SJSA1 (cell line): ENCODE results near the gene GSTT4. TPM values are rescaled to one million over a fixed set of nuclear protein-coding genes. Genes with fewer than 3 reads are reported as not detected.

Experiments
- total RNA-seq: library from RNA; depleted of rRNA; stranded (reverse); fragments of >200 nt; shearing (Covaris generic); gene quantifications from 2 replicates; pipeline ENCODE4 v1.2.3, GENCODE V29; 2014; rRNA removed

The GSTT4 gene
- total RNA-seq, 1 experiment from 2014 or later = not detected

Other genes with a start within 250 kb of the GSTT4 start
- not detected in 2 replicates for gene C22orf15, start 242.5 kb downstream of the GSTT4 start, total RNA-seq
- 6.4 and 47.7 TPM in 2 replicates for gene CHCHD10, start 237.5 kb downstream of the GSTT4 start, total RNA-seq
- gene MMP11, start 232.6 kb downstream of the GSTT4 start, total RNA-seq = 14.5 and 32.4 TPM in 2 replicates
- 91.8 and 121 TPM in 2 replicates for gene SMARCB1, start 218.5 kb downstream of the GSTT4 start, total RNA-seq
- gene DERL3, start 166.4 kb downstream of the GSTT4 start, total RNA-seq = not detected in 2 replicates
- 0.50 and 3.0 TPM in 2 replicates for gene SLC2A11, start 147.6 kb downstream of the GSTT4 start, total RNA-seq
- 110 and 155 TPM in 2 replicates for gene MIF, start 111.1 kb downstream of the GSTT4 start, total RNA-seq
- 17.0 and 17.8 TPM in 2 replicates for gene GSTT2B, start 44.3 kb downstream of the GSTT4 start, total RNA-seq
- 1.1 TPM in 1 of 2 replicates, not detected in the other for gene DDTL, start 38.6 kb downstream of the GSTT4 start, total RNA-seq
- gene DDT, start 31.0 kb downstream of the GSTT4 start, total RNA-seq = 58.7 and 86.0 TPM in 2 replicates
- 1.2 TPM in 1 of 2 replicates, not detected in the other for gene GSTT2, start 25.3 kb downstream of the GSTT4 start, total RNA-seq
- gene CABIN1, start 5.9 kb upstream of the GSTT4 start, total RNA-seq = 30.1 and 35.1 TPM in 2 replicates
- gene SUSD2, start 176.0 kb upstream of the GSTT4 start, total RNA-seq = 0.05 TPM in 1 of 2 replicates, not detected in the other
- 0.66 TPM in 1 of 2 replicates, not detected in the other for gene GGT5, start 239.6 kb upstream of the GSTT4 start, total RNA-seq